Right atrium auricular region (tissue), 2 donors: ENCODE data around the gene SCN10A. TPM values are rescaled to one million over a fixed set of nuclear protein-coding genes. Genes with fewer than 3 reads are reported as not detected.

Source experiments
- DNase-seq: peaks from one replicate; pipeline ENCODE4 v3.0.0-alpha.2; 2019; ENCODE audit warnings: low spot score
- H3K27ac ChIP-seq, 2 donors: fragments of 200-600 bp; sonication (generic); 1 replicate in 1 of 2; 2 replicates in 1 of 2; pipeline ENCODE4 v1.5.1; 2016 to 2019
- H3K27me3 ChIP-seq, 2 donors: fragments of 200-600 bp; sonication (generic); one replicate each; pipeline versions ENCODE4 v1.5.1 to v1.6.0; 2017 to 2019
- H3K36me3 ChIP-seq: fragments of 200-600 bp; sonication (generic); one replicate; pipeline ENCODE4 v1.5.1; 2016
- H3K4me1 ChIP-seq, 2 donors: fragments of 200-600 bp; sonication (generic); one replicate each; pipeline versions ENCODE4 v1.5.1 to v1.6.0; 2017 to 2019
- H3K4me3 ChIP-seq, 2 donors: fragments of 200-600 bp; sonication (generic); 1 replicate in 1 of 2; 2 replicates in 1 of 2; pipeline ENCODE4 v1.5.1; 2017 to 2019; ENCODE audit warnings: mild to moderate bottlenecking in 1 of 2, moderate library complexity in 1 of 2
- H3K9me3 ChIP-seq, 2 donors: fragments of 200-600 bp; sonication (generic); one replicate each; pipeline ENCODE4 v1.5.1; 2019
- CTCF ChIP-seq, 2 donors: fragments of 200-600 bp; sonication (generic); IDR thresholded peaks; one replicate each; pipeline ENCODE4 v1.5.1; 2019; ENCODE audit warnings: antibody characterized with exemption in 2 of 2
- total RNA-seq, 2 donors: library from RNA; depleted of rRNA; stranded (reverse); fragments of >200 nt; gene quantifications; one replicate each; pipeline ENCODE4 v1.1.0, GENCODE V29; 2016

Gene SCN10A
- total RNA-seq, 2 donors from 2014 or later: 0.90 TPM; not detected in 1

GRCh38 chr3:38647217-38647970, 168.6 kb downstream of the SCN10A start:
- Histone ChIP-seq H3K4me1 (peaks cover 0 to 56% of the 10 kb centered on the region in 2 donors), H3K27me3 (no peaks in the 10 kb centered on the region), H3K9me3 (no peaks in the 10 kb centered on the region), H3K4me3 (peak overlapping the region; percentile 62 to 66), H3K27ac (peak overlapping the region; percentile 87 to 93), H3K36me3 (no peaks in the 10 kb centered on the region)
- DNase-seq: peak; percentile 32
- TF ChIP-seq CTCF (IDR thresholded peaks at IDR 0.05): no peak

Other genes with a start within 250 kb of the SCN10A start
- gene SCN5A, start 166.5 kb downstream of the SCN10A start, total RNA-seq: 100 to 1,000 TPM; 102 to 118 TPM
- gene SCN11A, start 235.7 kb upstream of the SCN10A start, total RNA-seq: under 1 TPM; 0.07 to 0.08 TPM
- gene WDR48, start 235.8 kb upstream of the SCN10A start, total RNA-seq: 10 to 100 TPM; 11.9 to 17.1 TPM